ENCODE measurements around the gene FLYWCH2. TPM values are rescaled to one million over a fixed set of nuclear protein-coding genes. Genes with fewer than 3 reads are reported as not detected.
A peak's percentile ranks its signal among the peaks of the same experiment; 100 is the strongest.
"Not testable (repeated sequence)": the region's sequence is repeated elsewhere in the genome, so short reads cannot be mapped to it uniquely, and the experiment has no call there.

The FLYWCH2 gene
- total and polyA plus RNA-seq, 12 donors, result 18.1 to 65.7 (median 22.3) TPM

DNA sequence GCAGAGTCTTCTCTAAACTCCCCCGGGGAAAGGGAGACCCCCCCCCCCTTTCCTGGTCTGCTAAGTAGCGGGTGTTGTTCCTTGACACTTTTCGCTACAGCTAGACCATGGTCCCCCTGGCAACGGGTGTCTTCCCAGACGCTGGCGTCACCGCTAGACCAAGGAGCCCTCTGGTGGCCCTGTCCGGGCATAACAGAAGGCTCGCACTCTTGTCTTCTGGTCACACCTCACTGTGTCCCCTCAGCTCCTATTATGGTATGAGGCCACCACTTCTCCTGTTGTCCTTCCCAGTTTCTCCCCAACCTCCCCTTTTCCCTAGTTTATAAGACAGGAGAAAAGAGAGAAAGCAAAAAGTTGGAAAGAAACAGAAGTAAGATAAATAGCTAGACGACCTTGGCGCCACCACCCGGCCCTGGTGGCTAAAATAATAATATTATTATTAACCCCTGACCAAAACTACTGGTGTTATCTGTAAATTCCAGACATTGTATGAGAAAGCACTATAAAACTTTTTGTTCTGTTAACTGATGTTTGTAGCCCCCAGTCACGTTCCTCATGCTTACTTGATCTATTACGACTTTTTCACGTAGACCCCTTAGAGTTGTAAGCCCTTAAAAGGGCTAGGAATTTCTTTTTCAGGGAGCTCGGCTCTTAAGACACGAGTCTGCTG is 24.2 kb downstream of the FLYWCH2 start:
- TF ChIP-seq, protein P1, sequence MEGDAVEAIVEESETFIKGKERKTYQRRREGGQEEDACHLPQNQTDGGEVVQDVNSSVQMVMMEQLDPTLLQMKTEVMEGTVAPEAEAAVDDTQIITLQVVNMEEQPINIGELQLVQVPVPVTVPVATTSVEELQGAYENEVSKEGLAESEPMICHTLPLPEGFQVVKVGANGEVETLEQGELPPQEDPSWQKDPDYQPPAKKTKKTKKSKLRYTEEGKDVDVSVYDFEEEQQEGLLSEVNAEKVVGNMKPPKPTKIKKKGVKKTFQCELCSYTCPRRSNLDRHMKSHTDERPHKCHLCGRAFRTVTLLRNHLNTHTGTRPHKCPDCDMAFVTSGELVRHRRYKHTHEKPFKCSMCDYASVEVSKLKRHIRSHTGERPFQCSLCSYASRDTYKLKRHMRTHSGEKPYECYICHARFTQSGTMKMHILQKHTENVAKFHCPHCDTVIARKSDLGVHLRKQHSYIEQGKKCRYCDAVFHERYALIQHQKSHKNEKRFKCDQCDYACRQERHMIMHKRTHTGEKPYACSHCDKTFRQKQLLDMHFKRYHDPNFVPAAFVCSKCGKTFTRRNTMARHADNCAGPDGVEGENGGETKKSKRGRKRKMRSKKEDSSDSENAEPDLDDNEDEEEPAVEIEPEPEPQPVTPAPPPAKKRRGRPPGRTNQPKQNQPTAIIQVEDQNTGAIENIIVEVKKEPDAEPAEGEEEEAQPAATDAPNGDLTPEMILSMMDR (IDR thresholded peaks at IDR 0.05), result peak; percentile 35 to 66 (median 51)

DNA sequence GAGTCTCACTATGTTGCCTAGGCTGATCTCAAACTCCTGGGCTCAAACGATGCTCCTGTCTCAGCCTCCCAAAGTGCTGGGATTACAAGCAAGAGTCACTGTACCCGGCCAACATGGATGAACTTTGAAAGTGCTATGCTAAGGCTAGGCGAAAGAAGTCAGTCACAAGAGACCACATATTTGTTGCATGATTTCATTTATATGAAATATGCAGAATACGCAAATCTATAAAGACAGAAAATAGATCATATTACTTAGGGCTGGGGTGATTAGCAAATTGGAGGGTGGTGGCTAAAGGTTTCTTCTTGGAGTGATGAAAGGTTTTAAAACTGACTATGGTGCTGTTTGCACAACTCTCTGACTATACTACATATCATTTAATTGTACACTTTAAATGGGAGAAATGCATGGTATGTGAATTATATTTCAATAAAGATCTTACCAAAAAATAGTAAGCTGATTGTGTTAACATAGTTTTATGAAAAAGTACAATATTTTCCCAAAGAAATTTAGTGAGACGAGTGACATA is 27.5 kb downstream of the FLYWCH2 start:
- Histone ChIP-seq H3K4me3 (no peak overlapping the region), H3K9me3 (no peaks in the 10 kb centered on the region), H3K27ac (no peak overlapping the region), H3K4me1 (peaks cover 0 to 34% (median 24%) of the 10 kb centered on the region in 9 donors), H3K27me3 (no peaks in the 10 kb centered on the region), H3K36me3 (peaks cover 0 to 17% (median 15%) of the 10 kb centered on the region in 9 donors)
- no peak for DNase-seq
- WGBS, 2 donors, result 58 to 68% methylated on average over 5 of the region's 5 CpGs
- TF ChIP-seq, protein P1 (IDR thresholded peaks at IDR 0.05), result no peak
- intact Hi-C loops (cut with DNase I), result loop anchor here in 2 of 10 donors (2.0 to 5.0 kb wide), 2 partner anchors 38 to 42 kb away; no protein-coding TSS in a partner anchor
- no peak for ATAC-seq

More for the DNA sequence above, 24.2 kb downstream of the FLYWCH2 start:
- H3K4me3 ChIP-seq; H3K36me3 ChIP-seq; H3K9me3 ChIP-seq; H3K27me3 ChIP-seq; intact Hi-C loops (cut with DNase I); ATAC-seq: not testable (repeated sequence)
- Histone ChIP-seq H3K27ac (peak overlapping the region in 2 of 10 donors; percentile 4 to 28), H3K4me1 (peaks cover 3 to 27% (median 21%) of the 10 kb centered on the region in 9 donors)
- peak; percentile 43 to 44 for DNase-seq
- WGBS, 2 donors, result 20 to 22% methylated on average over 16 to 17 of the region's 17 CpGs

DNA sequence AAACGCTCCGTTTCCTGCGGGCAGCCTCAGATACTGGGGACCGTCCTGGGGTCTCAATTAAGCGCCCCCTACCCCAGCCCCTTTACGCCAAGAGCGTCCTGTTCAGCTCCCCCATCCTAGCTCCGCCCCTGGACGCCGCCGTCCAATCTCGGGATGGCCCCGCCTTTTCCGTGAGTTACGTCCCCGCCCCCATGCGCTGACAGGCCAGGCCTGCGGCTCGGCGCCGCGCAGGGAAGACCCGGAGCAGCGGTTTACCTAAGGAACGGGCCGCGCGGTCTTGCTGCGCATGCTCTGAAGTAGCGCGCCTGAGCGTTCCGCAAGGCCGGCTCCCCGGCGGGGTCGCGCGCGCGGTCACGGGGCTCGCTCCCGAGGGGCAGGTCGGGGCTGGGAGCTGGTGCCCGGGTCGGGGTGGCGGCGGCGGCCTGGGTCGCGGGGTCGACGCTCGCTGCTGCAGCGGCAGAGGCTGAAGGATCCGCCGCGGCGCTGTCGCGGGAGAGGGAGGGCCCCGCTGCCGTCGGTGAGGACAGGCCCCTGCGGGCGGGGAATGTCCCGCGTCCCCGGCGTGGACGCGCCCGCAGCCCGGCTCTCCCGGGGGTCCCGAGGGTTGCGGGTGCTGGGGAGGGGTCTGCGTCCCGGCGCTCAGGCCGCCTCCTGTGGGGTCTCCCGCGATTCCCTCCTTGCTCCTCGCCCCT is 28.8 kb downstream of the FLYWCH2 start, which contains the start of gene FLYWCH1:
Gene FLYWCH1, plus strand, starts transcription at position 294 of the 692 bp plus-strand sequence. CDS start 17,755 bp downstream, outside the sequence.
- intact Hi-C loops (cut with DNase I), result loop anchor here in 2 of 10 donors (2.0 to 5.0 kb wide), 2 partner anchors 39 to 43 kb away; no protein-coding TSS in a partner anchor
- H3K27me3 ChIP-seq, result no peaks in the 10 kb centered on the region
- H3K36me3 ChIP-seq, result peaks cover 0 to 30% (median 25%) of the 10 kb centered on the region in 9 donors
- ATAC-seq (peak; percentile 96 to 98 (median 97)), DNase-seq (peak; percentile 98 to 99)
- no peaks in the 10 kb centered on the region for H3K9me3 ChIP-seq
- peak within 1 kb of the TSS; percentile 71 to 97 (median 91) for H3K27ac ChIP-seq
- peak within 1 kb of the TSS; percentile 71 to 97 (median 87) for H3K4me3 ChIP-seq
- TF ChIP-seq, protein P1 (IDR thresholded peaks at IDR 0.05), result peak in 1 of 9 donors; percentile 9
- peaks cover 0 to 30% (median 17%) of the 10 kb centered on the region in 9 donors for H3K4me1 ChIP-seq
- WGBS, 2 donors, result 0 to 1% methylated on average over 65 to 84 of the region's 85 CpGs
